Measurements from ENCODE around the gene PLEKHG4B.
"Not testable (repeated sequence)": the region's sequence is repeated elsewhere in the genome, so short reads cannot be mapped to it uniquely, and the experiment has no call there.

The PLEKHG4B gene

DNA sequence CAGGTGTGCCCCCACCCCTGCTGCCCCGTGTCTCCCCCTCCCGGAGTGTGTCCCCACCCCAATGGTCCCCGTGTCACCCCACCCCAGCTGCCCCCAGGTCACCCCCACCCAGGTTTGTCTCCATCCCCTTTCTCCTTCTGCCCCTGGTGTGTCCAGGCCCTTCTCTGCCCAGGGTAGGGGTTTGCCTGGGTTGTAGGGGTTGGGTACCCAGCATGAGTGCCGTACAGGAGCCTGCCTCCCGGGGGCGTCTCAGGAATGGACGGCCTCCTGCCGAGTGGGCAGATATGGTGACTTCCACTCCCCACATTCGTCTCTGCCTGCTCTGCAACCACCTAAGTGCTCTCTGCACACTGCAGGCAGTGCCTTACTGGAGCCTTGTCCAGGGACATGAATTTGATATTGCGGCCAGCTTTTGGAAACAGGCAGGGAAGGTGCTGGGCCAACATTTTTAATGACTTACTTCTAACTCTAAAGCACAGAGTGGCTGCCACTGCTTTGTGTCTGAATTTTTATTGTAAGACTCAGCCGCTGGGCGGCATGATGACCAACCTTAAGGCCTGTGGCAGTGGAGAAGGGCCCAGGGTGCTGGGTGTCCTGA, 106.0 kb downstream of the PLEKHG4B start:
- no peak for DNase-seq (ENCODE audit: low read depth in 1 of 2, low spot score in 1 of 2)

DNA sequence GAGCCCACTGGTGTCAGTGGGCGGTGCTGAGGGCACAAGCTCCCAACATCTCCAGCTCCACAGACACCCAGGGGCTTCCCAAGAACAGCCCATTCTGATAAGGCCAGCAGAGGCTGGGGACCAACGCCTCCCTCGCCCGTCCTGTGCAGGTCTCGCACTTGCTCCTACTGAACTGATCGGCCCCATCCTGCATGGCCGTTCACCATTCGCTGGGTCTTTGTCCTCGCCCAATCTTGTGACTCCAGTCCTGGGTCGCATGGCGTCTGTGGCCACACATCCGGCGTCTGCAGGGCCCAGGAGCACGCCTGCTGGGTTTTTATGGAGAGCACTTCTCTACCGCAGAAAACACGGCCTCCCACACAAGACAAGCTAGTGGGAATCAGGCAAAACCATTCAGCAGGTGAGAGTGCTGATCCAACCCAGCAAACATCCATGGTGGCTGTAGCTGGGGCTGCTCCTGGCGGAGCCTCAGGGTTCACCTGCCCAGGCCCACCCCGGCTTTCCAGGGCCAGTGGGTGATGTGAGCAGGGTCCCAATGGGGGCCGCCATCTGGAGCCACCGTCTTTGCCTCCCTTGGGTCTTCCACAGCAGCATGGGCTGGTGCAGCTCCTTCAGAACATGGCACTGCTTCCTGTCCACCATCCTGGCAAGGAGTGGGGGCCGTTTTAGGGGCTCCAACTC, 106.7 kb downstream of the PLEKHG4B start:
- DNase-seq (ENCODE audit: low read depth in 1 of 2, low spot score in 1 of 2), result no peak

DNA sequence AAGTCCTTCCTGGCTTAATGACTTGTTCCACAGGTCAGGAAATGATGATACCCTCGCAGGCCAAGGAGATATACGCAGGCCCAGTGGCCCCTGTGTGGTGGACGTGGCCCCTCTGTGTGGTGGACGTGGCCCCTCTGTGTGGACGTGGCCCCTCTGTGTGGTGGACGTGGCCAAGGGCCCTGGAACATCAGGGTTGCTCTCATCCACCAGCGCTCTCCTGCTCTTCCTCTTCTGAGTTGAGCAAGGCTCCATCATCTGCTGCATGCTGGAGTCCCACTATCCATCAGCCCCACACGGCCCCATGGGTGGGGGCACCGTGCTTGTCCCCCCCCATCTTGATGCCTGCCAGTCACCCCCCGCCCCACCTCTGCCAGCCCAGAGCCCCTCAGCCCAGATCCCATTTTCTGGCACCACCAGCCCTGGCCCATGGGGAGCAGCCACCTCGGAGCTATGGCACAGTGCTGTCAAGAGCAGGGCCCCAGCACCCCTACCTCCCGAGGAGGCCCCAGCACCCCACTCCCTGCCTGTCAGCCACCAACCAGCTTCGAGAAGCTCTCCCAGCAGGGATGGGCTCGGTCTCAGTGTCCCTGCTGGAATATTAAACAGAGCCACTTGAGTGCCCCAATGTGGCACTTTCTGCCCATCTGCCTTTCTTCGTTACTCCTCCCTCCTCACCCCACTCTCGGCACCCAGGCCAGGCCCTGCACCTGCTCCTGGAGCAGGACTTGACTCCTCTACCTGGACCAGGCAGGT, 107.4 kb downstream of the PLEKHG4B start:
- DNase-seq (ENCODE audit: low read depth in 1 of 2, low spot score in 1 of 2), result no peak

DNA sequence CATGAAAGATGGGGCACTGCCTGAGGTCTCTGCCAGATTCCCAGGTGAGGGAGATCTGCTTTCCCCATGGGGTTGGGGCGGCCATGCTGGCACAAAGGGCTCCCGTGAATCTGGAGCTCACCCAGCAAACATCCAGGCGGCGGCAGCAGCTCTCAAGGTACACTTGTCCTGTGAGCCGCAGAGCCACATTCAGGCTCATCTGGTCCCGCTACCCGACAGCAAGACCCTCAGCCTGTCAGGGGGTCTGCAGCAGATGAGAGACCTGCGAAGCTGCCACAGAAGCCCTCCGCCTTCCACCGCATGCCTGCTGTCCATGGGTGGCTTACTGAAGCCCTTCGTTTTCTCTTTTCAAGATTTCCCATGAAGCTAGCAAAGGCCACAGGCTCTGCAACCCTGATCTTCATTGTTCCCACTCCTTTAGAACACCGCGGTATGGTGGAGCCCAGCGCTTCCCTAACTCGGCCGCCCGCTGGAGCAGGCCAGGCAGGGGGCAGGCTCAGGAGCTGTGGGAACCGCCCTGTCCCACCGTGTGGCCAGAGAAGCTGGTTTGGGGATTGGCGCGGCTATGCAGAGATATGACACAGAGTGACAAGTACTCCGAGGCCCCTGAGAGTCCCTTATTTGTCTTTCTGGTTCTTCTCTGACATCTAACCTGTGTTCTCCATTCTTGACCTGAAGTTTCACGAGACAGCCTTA, 108.1 kb downstream of the PLEKHG4B start:
- no peak for DNase-seq (ENCODE audit: low read depth in 1 of 2, low spot score in 1 of 2)

DNA sequence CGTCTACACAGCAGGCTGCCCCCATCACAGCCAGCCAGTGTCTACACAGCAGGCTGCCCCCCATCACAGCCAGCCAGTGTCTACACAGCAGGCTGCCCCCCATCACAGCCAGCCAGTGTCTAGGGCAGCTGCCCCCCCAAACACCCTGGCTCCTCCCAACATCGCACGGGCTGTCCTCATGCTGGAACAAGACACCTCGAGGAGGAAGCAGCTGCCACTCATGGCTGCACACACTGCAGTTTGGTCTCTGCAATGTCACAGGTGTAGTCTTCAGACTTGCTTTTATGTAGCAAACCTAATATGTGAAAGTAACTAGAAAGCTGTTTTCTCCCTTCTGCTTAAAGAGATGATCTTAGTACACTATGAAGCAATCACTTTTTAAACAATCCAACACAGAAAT, 109.0 kb downstream of the PLEKHG4B start:
- no peak for DNase-seq (ENCODE audit: low read depth in 1 of 2, low spot score in 1 of 2)

DNA sequence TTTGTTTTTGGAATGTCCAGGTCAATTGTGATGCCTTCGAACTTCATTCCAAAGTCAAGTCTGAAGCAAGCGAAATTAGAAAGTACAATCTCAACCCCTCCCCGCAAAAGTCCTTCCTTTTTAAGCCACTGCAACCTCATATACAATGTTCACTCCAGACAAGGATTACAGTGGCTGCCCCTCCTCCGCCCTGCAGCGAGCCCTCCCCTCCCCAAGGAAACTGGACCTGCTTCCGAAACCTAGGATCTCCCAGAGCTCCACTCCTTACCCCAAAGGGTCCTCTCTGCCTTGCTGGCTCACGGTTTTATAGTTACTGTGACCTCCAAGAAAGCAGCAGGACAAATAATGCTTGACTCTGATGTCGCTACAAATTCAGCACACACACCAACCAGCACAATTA, 109.7 kb downstream of the PLEKHG4B start:
- DNase-seq (ENCODE audit: low read depth in 1 of 2, low spot score in 1 of 2), result no peak

DNA sequence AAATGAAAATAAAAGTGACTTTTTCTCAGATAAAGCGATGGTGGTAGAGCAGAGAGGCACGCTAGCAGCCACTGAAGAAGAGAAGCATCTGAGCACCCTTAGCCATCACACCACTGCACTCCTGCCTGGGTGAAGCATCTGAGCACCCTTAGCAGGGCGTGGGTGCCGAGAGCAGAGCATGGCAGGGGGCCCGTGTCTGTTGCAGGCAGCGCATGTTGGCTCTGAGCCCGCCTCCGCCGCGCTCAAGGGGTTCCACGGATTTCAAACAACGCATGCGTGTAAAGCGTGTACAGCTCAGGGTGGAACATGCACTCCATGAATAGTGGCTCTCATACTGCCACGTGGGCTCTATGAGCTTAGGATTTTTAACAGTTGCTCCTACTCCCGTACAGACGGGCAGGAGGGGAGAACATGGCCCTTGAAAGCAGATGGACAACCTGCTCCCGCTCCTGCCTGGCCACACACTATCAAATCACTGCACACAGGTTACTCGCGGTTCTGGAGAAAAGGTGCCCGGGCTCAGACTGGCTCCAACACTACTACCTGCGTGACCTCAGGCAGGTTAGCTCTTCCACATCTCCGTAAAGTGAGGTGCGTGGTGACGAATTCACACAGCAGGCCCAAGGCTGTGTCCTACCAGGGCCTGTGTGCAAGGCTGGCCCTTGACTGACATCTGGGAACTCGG, 111.4 kb downstream of the PLEKHG4B start:
- no peak for DNase-seq (ENCODE audit: low read depth in 1 of 2, low spot score in 1 of 2)

DNA sequence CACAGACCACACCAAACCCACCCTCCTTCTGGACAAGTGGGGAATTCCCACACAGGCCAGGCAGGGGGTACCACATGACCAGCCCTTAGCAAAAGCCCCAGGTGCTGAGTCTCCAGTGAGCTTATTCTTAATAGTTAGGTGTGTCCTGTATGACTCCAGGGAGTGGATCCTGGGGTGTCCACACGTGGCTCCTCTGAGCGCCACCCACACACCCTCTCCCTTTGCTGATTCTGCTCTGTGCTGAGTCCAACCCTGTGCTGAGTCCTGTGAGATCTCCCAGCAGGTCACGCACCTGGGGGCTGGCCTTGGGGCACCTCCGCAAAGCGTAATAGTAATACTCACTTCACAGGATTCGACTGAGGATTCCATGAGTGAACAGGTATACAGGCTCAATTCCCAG, 112.0 kb downstream of the PLEKHG4B start:
- no peak for DNase-seq (ENCODE audit: low read depth in 1 of 2, low spot score in 1 of 2)

DNA sequence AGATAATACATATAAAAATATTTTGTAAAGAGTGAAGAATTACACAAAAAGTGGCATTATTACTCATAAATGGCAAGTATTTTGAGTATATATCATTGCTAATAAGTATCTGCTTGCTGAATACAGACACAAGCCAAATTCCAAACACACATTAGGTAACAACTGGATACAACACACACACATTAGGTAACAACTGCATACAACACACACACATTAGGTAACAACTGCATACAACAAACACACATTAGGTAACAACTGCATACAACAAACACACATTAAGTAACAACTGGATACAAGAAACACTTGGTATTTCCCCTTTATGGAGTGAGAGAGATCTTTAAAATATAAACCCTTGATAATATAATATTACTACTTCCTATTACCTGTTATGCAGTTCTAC, 112.5 kb downstream of the PLEKHG4B start:
- no peak for DNase-seq (ENCODE audit: low read depth in 1 of 2, low spot score in 1 of 2)

DNA sequence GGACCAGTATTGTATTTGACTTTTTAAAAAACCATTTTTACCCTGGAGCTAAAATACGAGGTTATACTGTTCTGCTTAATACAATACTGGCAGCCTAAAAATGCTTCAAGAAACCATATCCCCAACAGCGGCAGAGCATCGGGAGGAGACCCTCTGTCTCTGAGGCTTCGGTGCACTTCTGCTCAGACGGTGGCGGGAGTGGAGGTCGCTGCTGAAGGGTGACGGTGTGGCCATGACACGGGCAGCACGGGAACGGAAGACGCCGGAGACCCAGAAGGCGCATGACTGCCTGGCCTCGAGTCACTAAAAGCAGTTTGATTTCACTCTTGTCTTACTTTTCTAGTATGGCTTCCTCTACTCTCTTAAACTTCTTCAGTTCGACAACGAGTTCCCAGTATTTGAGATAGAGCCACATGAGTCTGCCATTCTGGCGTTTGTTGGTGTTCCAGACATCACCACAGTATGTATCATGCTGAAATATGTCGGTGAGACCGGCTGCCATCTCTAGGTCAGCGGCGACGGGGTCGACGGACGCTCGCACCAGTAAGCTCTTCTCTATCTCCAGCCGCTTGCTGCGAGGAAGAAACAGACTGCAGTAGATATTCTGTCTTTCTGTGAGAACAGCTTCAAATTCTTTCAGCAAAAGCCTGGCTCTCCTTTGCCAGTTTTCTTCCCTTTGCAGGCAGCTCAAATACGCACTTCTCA, 113.2 kb downstream of the PLEKHG4B start:
- DNase-seq (ENCODE audit: low read depth in 1 of 2, low spot score in 1 of 2), result no peak

DNA sequence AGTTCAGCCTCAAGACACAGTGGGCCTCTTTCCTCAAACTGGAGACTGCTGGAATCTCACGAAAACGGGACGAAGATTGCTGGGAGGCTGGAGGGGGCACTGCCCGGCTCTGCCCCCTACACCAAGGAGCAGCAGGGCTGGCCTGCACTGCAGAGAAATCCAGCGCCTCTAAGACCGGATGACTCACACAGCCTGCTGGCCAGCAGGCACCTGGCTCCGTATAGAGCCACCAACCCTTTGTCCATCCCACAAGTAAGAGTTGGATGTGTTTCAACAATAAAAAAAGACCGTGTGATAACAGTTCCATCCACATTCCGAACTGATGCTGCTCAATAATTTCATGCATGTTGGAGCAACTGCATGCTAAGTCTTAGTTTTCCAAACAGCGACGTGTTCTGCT, 114.4 kb downstream of the PLEKHG4B start:
- DNase-seq (ENCODE audit: low read depth in 1 of 2, low spot score in 1 of 2), result no peak

DNA sequence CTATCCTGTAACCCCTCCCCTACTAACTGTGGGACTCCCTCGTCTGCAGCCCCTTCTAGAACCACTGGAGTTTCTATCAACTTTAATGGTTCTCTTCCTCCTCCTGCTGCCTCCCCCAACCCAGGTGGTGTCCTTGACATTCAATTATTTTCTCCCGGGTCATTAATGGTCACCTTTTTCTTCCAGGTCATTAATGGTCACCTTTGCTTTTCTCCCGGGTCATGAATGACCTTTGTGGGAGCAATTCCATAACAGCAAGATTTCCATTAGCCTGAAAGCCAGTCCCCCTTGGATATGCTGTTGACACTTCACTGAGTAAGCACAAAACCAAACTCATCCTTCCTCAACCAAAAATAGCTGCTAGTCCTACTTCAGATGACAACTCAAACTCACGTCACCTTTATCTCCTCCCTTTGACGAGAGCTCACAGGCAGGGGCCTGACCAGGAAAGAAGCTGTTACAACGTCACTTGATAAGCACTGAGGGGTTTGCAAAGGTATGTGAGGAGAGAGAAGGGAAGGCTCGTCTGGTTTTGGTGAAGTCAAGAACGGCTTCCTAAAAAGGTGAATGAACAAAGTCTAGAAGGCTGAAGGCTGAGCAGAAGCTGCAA, 115.1 kb downstream of the PLEKHG4B start:
- DNase-seq (ENCODE audit: low read depth in 1 of 2, low spot score in 1 of 2), result no peak

DNA sequence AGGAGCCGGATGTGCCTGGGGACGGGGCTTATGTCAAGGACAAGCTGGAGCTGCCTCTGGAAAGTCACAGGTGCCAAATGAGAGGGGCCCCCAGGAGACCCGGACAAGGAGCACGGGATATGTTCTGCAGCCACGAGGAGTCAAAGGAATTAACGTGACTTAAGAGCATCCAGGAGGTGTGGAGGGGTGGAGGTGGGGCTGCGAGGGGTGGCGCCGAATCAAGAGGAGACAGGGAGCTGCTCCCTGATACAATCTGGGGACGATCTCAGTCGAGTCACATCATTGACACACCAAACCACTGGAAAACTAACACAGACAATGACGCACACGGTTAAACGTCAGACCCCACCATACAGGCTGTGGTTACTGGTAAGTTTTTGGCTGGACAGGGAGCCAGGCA, 115.6 kb downstream of the PLEKHG4B start:
- no peak for DNase-seq (ENCODE audit: low read depth in 1 of 2, low spot score in 1 of 2)

DNA sequence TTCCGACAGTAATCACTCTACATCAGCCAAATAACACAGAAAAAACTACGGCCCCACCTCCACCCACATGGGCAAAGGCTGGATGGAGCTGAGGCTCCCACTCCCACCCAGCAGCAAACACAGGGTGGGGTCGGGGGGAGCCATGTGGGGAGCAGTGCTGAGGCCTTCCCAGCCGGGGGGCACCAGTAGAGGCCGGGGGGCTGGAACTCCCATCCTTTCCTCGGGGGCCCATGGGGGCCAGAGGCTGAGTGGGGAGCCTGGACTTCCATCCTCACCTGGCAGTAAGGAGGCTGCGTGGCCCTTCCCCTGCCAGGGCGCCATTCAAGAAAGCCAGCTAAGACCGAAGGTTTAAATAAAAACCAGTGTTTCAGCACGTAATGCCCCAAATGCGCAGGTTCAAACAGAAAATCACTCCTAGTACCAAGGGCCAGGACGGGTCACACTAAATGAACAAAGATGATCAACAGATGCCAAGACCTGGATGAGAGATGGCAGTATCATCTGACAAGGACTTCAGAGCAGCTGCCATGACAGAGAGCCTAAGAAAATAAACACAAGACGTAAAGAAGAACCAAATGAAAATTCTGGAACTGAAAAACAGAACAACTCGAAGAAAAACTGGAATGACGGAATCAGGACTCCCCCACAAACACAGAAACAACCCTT, 116.6 kb downstream of the PLEKHG4B start:
- DNase-seq (ENCODE audit: low read depth in 1 of 2, low spot score in 1 of 2), result no peak

DNA sequence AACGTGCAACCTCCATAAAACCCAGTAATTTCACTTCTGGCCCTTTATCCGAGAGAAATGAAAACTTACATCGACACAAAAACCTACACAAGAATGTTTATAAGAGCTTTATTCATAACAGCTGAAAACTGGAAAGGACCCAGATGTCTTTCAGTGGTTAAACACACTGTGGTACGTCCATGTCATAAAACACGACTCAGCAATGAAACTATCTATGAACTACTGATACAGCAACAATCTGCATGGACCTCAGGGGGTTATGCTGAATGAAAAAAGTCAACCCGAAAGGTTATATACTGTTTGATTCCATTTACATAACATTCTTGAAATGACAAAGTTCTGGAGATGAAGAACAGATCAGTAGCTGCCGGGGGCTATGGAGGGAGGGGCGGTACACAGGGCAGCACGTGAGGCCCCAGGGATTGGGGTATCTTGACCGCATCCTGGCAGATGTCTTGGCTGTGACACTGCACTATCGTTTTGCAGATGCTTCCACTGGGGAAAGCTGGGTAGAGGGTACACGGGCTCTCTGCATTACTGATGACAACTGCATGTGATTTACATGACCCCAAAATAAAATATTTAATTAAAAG, 121.9 kb downstream of the PLEKHG4B start:
- DNase-seq (ENCODE audit: low read depth in 1 of 2, low spot score in 1 of 2), result no peak

DNA sequence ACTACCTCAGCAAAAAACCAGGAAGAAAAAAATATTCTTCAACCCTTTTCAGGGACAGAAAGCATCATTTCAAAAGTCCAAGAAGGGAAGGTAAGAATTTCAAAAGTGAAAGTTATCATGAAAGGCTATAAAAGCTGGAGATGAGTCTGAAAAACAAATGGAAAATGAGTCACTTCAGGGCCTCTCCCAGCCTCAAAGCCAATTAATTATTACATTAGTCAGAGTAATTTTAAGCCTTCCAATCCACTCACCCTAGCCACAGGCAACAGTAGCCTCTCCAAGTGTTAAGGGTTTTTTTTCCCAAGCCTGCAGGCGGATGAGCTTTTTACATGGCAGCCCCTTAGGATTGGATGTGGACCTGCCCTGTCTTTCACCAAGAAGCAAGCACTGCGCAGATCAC, 123.3 kb downstream of the PLEKHG4B start:
- not testable (repeated sequence) for DNase-seq (ENCODE audit: low read depth in 1 of 2, low spot score in 1 of 2)

DNA sequence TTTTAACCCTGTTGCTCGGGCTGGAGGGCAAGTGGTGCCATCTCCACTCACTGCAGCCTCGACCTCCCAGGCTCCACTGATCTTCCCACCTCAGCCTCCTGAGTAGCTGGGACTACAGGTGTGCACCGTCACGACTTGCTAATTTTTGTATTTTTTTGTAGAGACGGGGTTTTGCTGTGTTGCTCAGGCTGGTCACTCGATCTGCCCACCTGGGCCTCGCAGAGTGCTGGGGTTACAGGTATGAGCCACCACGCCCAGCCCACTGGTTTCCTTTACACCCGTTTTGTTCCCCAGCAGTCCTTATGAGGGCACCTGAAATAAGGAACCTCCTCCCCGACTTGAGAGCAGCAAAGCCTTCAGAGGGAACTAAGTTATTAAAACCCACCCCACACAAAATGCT, 124.1 kb downstream of the PLEKHG4B start:
- DNase-seq (ENCODE audit: low read depth in 1 of 2, low spot score in 1 of 2), result not testable (repeated sequence)

DNA sequence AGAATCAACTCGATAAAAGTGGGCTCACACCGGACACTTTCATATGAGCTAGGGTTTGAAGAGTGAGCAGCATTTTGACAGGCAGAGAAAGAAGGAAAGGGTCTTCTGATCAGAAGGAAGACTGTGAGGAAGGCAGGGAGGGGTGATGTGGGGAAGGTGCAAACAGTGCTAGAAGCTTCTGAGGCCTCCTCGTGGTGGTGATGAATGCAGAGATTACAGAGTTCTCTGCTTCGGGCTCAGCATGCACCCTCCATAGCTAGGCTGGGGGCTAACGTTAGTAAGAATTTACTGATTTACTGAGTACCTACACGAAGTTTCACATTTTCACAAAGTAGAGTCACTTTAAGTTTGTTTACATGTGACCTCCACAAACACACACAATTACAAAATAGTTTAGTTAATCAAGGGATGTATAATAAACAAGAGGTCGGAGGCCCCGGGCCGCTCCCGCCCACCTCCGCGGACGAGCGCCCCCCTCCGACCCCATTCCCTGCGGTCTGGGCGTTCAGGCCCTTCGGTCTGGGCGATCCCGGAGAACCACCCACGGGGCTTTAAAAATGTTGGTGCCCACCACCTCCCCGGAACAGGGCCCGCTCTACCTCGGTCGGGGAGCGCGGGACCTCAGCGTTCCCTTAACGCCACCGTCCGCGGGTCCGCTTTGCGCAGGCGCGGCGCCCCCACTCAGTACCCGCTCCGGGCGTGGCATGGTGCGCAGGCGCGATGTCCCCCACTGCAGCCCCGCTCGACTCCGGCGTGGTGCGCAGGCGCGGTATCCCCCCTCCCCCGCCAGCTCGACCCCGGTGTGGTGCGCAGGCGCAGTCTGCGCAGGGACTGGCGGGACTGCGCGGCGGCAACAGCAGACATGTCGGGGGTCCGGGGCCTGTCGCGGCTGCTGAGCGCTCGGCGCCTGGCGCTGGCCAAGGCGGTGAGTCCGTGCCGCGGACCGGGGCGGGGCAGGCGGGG, 125.8 kb downstream of the PLEKHG4B start, which contains the start of the genes CCDC127 and SDHA:
CCDC127 (minus strand) TSS at position 660 of the 963 bp plus-strand sequence. CDS start 1,304 bp downstream, outside the sequence.
SDHA (plus strand) TSS at position 827 of the 963 bp plus-strand sequence; CDS start at position 863, 36 bp downstream.
- DNase-seq (ENCODE audit: low read depth in 1 of 2, low spot score in 1 of 2), result peak; percentile 94 to 97
